Immature natural killer cell (primary cell): ENCODE data around the gene SLX9. TPM values are rescaled to one million over a fixed set of nuclear protein-coding genes. Genes with fewer than 3 reads are reported as not detected.
"Not testable (repeated sequence)": the region's sequence is repeated elsewhere in the genome, so short reads cannot be mapped to it uniquely, and the experiment has no call there.

Source experiments
- DNase-seq, 3 donors: peaks; one replicate each; pipeline ENCODE4 v3.0.0; 2022; ENCODE audit warnings: mixed read lengths in 1 of 3
- H3K27ac Mint-ChIP-seq, 6 donors: one replicate each; pipeline ENCODE4 v1.8.0; 2020; ENCODE audit warnings: mixed read lengths in 6 of 6, mild to moderate bottlenecking in 5 of 6, inconsistent platforms in 4 of 6, moderate library complexity in 3 of 6
- H3K27me3 Mint-ChIP-seq, 3 donors: one replicate each; pipeline ENCODE4 v1.8.0; 2020 to 2021; ENCODE audit warnings: low read depth in 3 of 3, mild to moderate bottlenecking in 3 of 3, mixed read lengths in 3 of 3, moderate library complexity in 3 of 3, inconsistent platforms in 1 of 3
- H3K36me3 Mint-ChIP-seq, 3 donors: one replicate each; pipeline ENCODE4 v1.8.0; 2020; ENCODE audit warnings: mixed read lengths in 3 of 3, inconsistent platforms in 2 of 3, mild to moderate bottlenecking in 2 of 3
- H3K4me1 Mint-ChIP-seq, 2 donors: one replicate each; pipeline ENCODE4 v1.8.0; 2020; ENCODE audit warnings: inconsistent platforms in 2 of 2, mild to moderate bottlenecking in 2 of 2, mixed read lengths in 2 of 2, moderate library complexity in 1 of 2
- H3K4me3 Mint-ChIP-seq, 5 donors: one replicate each; pipeline ENCODE4 v1.8.0; 2020; ENCODE audit warnings: mild to moderate bottlenecking in 5 of 5, mixed read lengths in 5 of 5, inconsistent platforms in 3 of 5, moderate library complexity in 3 of 5
- H3K9me3 Mint-ChIP-seq, 6 donors: one replicate each; pipeline ENCODE4 v1.8.0; 2020; ENCODE audit warnings: mild to moderate bottlenecking in 6 of 6, mixed read lengths in 6 of 6, inconsistent platforms in 4 of 6, moderate library complexity in 3 of 6
- polyA plus RNA-seq, 3 donors: library from polyadenylated mRNA; unstranded; fragments of 300-500 nt; fragmentation: Illumina TruSeq; gene quantifications; one replicate each; pipeline ENCODE4 v1.2.3, GENCODE V29; 2021

The SLX9 gene
- polyA plus RNA-seq, 3 donors from 2014 or later = 7.1 to 12.4 (median 11.3) TPM

DNA sequence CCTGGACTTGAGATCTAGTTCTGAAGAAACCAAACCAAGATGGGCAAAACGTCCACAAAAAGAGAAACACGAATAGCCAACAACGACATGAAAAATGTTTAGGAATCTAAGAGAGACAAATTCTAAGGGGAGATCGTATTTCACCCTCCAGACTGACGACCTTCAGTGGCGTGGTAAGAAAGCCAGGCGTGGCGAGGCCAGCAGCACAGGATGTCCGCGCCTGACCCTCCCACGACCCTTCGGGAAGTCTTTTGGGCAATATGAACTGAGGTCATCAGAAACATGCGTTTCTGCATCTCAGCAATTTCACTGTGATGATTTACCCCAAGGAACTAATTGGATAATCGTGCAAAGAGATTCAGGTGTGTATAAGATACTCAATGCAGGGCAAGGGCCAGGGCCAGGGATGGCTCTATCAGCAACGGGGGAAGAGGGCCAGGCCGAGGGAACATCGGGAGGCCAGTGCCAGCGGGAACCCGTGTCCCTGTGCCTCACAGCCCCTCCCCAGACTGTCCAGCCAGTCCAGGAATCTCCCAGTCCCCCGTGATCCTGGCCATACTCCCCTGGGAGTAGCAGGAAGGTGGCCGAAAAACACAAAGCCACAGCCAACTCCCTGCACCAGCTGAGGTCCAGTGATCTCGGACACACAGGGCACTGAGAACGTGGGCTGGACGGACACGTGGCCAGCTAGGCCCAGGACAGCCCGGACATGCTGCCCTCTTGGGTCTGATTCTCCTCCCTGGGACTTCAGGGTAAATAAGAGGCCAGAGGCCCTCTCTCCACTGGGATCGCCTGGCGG lies 81.0 kb downstream of the SLX9 start:
- Mint-ChIP-seq H3K36me3 (peaks cover 2 to 3% (median 3%) of the 10 kb centered on the region in 3 donors), H3K4me1 (peaks cover 8 to 10% of the 10 kb centered on the region in 2 donors), H3K9me3 (peaks cover 0 to 11% (median 2%) of the 10 kb centered on the region in 6 donors), H3K27ac (no peak overlapping the region), H3K4me3 (peak overlapping the region in 1 of 5 donors; percentile 57), H3K27me3 (peaks cover 6 to 14% (median 14%) of the 10 kb centered on the region in 3 donors)
- DNase-seq = no peak

- H3K27ac Mint-ChIP-seq = no peak overlapping the region
- peaks cover 8 to 10% of the 10 kb centered on the region in 2 donors for H3K4me1 Mint-ChIP-seq
- peaks cover 0 to 11% (median 2%) of the 10 kb centered on the region in 6 donors for H3K9me3 Mint-ChIP-seq
- peaks cover 6 to 15% (median 11%) of the 10 kb centered on the region in 3 donors for H3K27me3 Mint-ChIP-seq
- H3K36me3 Mint-ChIP-seq = peaks cover 2 to 3% (median 3%) of the 10 kb centered on the region in 3 donors
- H3K4me3 Mint-ChIP-seq = peak overlapping the region in 1 of 5 donors; percentile 27
- DNase-seq = no peak
Observed at GRCh38 chr21:45021428-45022347, 81.9 kb downstream of the SLX9 start.

- H3K9me3 Mint-ChIP-seq = peaks cover 0 to 11% (median 2%) of the 10 kb centered on the region in 6 donors
- H3K4me3 Mint-ChIP-seq = no peak overlapping the region
- peaks cover 6 to 13% (median 11%) of the 10 kb centered on the region in 3 donors for H3K27me3 Mint-ChIP-seq
- H3K36me3 Mint-ChIP-seq = peaks cover 2 to 3% (median 3%) of the 10 kb centered on the region in 3 donors
- peaks cover 7 to 10% of the 10 kb centered on the region in 2 donors for H3K4me1 Mint-ChIP-seq
- DNase-seq = no peak
- H3K27ac Mint-ChIP-seq = no peak overlapping the region
Observed at GRCh38 chr21:45022348-45022675, 82.5 kb downstream of the SLX9 start.

GRCh38 chr21:45022736-45023135 lies 82.9 kb downstream of the SLX9 start:
- peaks cover 0 to 11% (median 2%) of the 10 kb centered on the region in 6 donors for H3K9me3 Mint-ChIP-seq
- peaks cover 2 to 6% of the 10 kb centered on the region in 2 donors for H3K4me1 Mint-ChIP-seq
- no peak overlapping the region for H3K4me3 Mint-ChIP-seq
- no peak overlapping the region for H3K27ac Mint-ChIP-seq
- H3K36me3 Mint-ChIP-seq = peaks cover 0 to 3% (median 0%) of the 10 kb centered on the region in 3 donors
- DNase-seq = no peak
- H3K27me3 Mint-ChIP-seq = peaks cover 6 to 11% (median 10%) of the 10 kb centered on the region in 3 donors

GRCh38 chr21:45024516-45024915 lies 84.7 kb downstream of the SLX9 start:
- H3K36me3 Mint-ChIP-seq, H3K4me3 Mint-ChIP-seq, H3K4me1 Mint-ChIP-seq, H3K27ac Mint-ChIP-seq, DNase-seq: not testable (repeated sequence)
- peaks cover 4 to 10% (median 10%) of the 10 kb centered on the region in 3 donors for H3K27me3 Mint-ChIP-seq
- peaks cover 0 to 11% (median 2%) of the 10 kb centered on the region in 6 donors for H3K9me3 Mint-ChIP-seq

DNA sequence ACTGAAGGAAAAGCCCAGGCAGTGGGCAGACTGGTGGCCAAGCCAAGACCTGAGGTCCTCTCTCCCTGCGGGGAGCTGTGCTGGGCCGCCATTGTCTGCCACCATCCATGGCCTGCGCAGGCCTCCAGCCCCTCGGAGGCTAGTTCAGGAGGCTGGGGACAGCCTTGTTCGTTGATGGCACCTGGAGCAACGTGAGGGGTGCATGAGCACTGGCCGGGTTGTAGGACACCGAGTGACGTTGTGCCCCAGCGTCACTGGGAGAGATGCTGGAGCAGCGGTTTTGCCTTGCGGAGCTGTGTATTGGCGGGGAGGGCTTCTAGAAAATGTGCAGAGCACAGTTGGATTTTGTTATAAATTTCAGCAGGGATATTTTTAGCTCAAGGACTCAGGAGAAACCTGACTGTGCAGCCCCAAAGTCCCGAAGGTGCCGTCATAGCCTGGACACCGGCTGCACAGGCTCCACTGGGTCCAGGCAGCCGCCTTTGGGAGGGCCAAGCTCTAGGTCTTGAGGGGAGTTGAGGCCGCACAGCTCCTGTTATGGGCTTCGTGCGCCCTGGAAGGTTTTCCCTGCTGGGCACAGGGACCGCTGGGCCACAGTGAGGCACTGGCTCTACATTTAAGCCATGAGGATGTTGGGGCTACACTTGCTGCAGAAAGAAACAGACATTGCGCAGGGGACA lies 86.4 kb downstream of the SLX9 start:
- peaks cover 0 to 3% (median 0%) of the 10 kb centered on the region in 3 donors for H3K36me3 Mint-ChIP-seq

More for the DNA sequence above, 86.4 kb downstream of the SLX9 start:
- Mint-ChIP-seq H3K9me3 (peaks cover 0 to 11% (median 2%) of the 10 kb centered on the region in 6 donors), H3K27me3 (peaks cover 3 to 12% (median 8%) of the 10 kb centered on the region in 3 donors), H3K4me1 (no peaks in the 10 kb centered on the region), H3K27ac (peak overlapping the region in 1 of 6 donors; percentile 34), H3K4me3 (no peak overlapping the region)
- no peak for DNase-seq

Other genes with a start within 250 kb of the SLX9 start
- gene KRTAP10-12, start 242.9 kb upstream of the SLX9 start, polyA plus RNA-seq = not detected
- not detected for gene TSPEAR, start 228.5 kb upstream of the SLX9 start, polyA plus RNA-seq
- 10 to 100 TPM; 43.6 to 62.9 (median 56.2) TPM for gene UBE2G2, start 138.2 kb upstream of the SLX9 start, polyA plus RNA-seq
- gene SUMO3, start 122.0 kb upstream of the SLX9 start, polyA plus RNA-seq = 10 to 100 TPM; 85.2 to 95.7 (median 87.4) TPM
- gene PTTG1IP, start 66.3 kb upstream of the SLX9 start, polyA plus RNA-seq = 100 to 1,000 TPM in 1 of 3 donors, 10 to 100 TPM in 2; 67.7 to 103 (median 92.9) TPM
- gene ITGB2, start 19.1 kb upstream of the SLX9 start, polyA plus RNA-seq = 1,000 to 10,000 TPM; 1,416 to 2,161 (median 1,452) TPM
- 1 to 10 TPM; 3.0 to 4.5 (median 3.4) TPM for gene ADARB1, start 134.6 kb downstream of the SLX9 start, polyA plus RNA-seq